Adrenal gland (tissue), 12 donors: ENCODE results near the gene CTNND2. TPM values are rescaled to one million over a fixed set of nuclear protein-coding genes. Genes with fewer than 3 reads are reported as not detected.

Experiments used
- DNase-seq, 7 donors: peaks; one replicate each; pipeline ENCODE4 v3.0.0-alpha.2; 2019 to 2020
- H3K27ac ChIP-seq, 5 donors: fragments of 200-600 bp; sonication (generic) in 4 of 5; 1 replicate in 3 of 5; 2 replicates in 2 of 5; pipeline versions ENCODE4 v1.5.1 to v1.8.0; 2016 to 2020; ENCODE audit warnings: mild to moderate bottlenecking in 1 of 5
- H3K27me3 ChIP-seq: fragments of 200-600 bp; 2 replicates; pipeline ENCODE4 v1.8.0; 2021
- H3K36me3 ChIP-seq, 2 donors: fragments of 200-600 bp; replicated peaks in 1 of 2; 1 replicate in 1 of 2; 2 replicates in 1 of 2; pipeline versions ENCODE4 v1.5.1 to v1.8.0; 2018 to 2022
- H3K4me1 ChIP-seq, 2 donors: fragments of 200-600 bp; replicated peaks in 1 of 2; 1 replicate in 1 of 2; 2 replicates in 1 of 2; pipeline versions ENCODE4 v1.5.1 to v1.8.0; 2018 to 2021
- H3K4me3 ChIP-seq, 4 donors: fragments of 200-600 bp; sonication (generic) in 3 of 4; one replicate each; pipeline ENCODE4 v1.5.1; 2016 to 2018
- H3K9me3 ChIP-seq, 3 donors: fragments of 200-600 bp; sonication (generic) in 1 of 3; replicated peaks in 1 of 3; 1 replicate in 2 of 3; 2 replicates in 1 of 3; pipeline versions ENCODE4 v1.5.1 to v1.8.0; 2016 to 2021
- POLR2A ChIP-seq, 2 donors: fragments of 450-650 bp; IDR thresholded peaks; one replicate each; pipeline ENCODE4 v1.6.1; 2017; ENCODE audit warnings: antibody characterized with exemption in 2 of 2, mild to moderate bottlenecking in 2 of 2, moderate library complexity in 1 of 2
- WGBS, 4 donors: extraction: QIAGEN DNeasy Blood & Tissue Kit in 2 of 4; methylation state at CpG; one replicate each; pipeline versions ENCODE4 v1.1.5 to v1.1.7; 2013 to 2017; 5-methylcytosine and 5-hydroxymethylcytosine counted together
- intact Hi-C, 2 donors: fragments of 100-400 bp; cut with DNase I; formaldehyde crosslinking; loops; one replicate each; pipeline versions ENCODE4 v1.14.1 to v1.15.0; 2022 to 2023
- polyA plus RNA-seq, 3 donors: library from polyadenylated mRNA; stranded (reverse); fragments of 200-250 nt in 2 of 3; fragments of 350-450 nt in 1 of 3; fragmentation: Illumina TruSeq in 1 of 3; extraction: RNeasy Lipid Tissue Mini Kit (QIAGEN cat#74804) in 1 of 3; gene quantifications; one replicate each; pipeline ENCODE4 v1.2.3, GENCODE V29; 2013 to 2014
- total RNA-seq, 9 donors: library from RNA; depleted of rRNA in 4 of 9; stranded (reverse); fragments of >200 nt in 4 of 9; fragments of 120-200 nt in 1 of 9; fragmentation: NEBNext Ultra II Directional in 1 of 9; extraction: Animal tissue kit (Norgen Biotek cat#: 25700) in 1 of 9; gene quantifications; one replicate each; pipeline versions ENCODE4 v1.1.0 to v1.2.4, GENCODE V29; 2013 to 2023
- TF ChIP-seq, protein P1 (sequence below), 6 experiments: fragments of 450-650 bp in 4 of 6; fragments of 200-600 bp in 2 of 6; sonication (generic) in 1 of 6; IDR thresholded peaks; 1 replicate in 5 of 6; 2 replicates in 1 of 6; pipeline versions ENCODE4 v1.5.1 to v1.8.0; 2016 to 2021; ENCODE audit warnings: antibody characterized with exemption in 6 of 6, mild to moderate bottlenecking in 2 of 6, moderate library complexity in 1 of 6
- donor health status: healthy with polysubstance abuse.
- donor health status: Bipolar disorder and iron deficiency.
- donor health status: DM: yes; HTN: yes; CAD: no.
- donor health status: DM: no; HTN: no; CAD: no.
- donor health status: DM: no; HTN: no; CAD: no.
- donor health status: DM: yes; HTN: yes; CAD: no.

Gene CTNND2
- total and polyA plus RNA-seq, 12 donors = 0.34 to 4.2 (median 1.1) TPM; not detected in 1

DNA sequence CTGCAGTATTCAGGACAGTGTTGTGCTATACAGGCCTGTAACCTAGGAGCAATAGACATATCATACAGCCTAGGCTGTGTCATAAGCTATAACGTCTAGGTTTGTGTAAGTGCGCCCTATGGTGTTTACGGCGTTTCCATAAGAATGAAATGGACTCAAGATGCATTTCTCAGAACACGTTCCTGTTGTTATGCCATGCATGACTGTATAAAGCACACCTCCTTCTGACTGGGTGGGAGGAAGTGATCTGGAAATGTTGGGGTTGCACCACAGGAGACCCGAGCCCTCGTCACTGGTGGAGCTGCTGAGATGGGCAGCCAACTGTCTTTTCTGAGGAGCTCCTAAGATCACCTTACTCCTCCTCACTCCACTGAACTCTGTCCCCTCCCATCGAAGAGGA lies 751.9 kb downstream of the CTNND2 start:
- DNase-seq = no peak
- no peaks in the 10 kb centered on the region for H3K27me3 ChIP-seq
- H3K27ac ChIP-seq = no peak overlapping the region
- WGBS, 4 donors = 86 to 90% (median 87%) methylated on average over 6 to 8 of the region's 8 CpGs
- H3K4me3 ChIP-seq = no peak overlapping the region
- TF ChIP-seq, protein P1, sequence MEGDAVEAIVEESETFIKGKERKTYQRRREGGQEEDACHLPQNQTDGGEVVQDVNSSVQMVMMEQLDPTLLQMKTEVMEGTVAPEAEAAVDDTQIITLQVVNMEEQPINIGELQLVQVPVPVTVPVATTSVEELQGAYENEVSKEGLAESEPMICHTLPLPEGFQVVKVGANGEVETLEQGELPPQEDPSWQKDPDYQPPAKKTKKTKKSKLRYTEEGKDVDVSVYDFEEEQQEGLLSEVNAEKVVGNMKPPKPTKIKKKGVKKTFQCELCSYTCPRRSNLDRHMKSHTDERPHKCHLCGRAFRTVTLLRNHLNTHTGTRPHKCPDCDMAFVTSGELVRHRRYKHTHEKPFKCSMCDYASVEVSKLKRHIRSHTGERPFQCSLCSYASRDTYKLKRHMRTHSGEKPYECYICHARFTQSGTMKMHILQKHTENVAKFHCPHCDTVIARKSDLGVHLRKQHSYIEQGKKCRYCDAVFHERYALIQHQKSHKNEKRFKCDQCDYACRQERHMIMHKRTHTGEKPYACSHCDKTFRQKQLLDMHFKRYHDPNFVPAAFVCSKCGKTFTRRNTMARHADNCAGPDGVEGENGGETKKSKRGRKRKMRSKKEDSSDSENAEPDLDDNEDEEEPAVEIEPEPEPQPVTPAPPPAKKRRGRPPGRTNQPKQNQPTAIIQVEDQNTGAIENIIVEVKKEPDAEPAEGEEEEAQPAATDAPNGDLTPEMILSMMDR (IDR thresholded peaks at IDR 0.05) = no peak
- no peak for TF ChIP-seq POLR2A (IDR thresholded peaks at IDR 0.05)
- H3K36me3 ChIP-seq = no peaks in the 10 kb centered on the region
- no peaks in the 10 kb centered on the region for H3K4me1 ChIP-seq
- intact Hi-C loops = no loop called here
- no peaks in the 10 kb centered on the region for H3K9me3 ChIP-seq

DNA sequence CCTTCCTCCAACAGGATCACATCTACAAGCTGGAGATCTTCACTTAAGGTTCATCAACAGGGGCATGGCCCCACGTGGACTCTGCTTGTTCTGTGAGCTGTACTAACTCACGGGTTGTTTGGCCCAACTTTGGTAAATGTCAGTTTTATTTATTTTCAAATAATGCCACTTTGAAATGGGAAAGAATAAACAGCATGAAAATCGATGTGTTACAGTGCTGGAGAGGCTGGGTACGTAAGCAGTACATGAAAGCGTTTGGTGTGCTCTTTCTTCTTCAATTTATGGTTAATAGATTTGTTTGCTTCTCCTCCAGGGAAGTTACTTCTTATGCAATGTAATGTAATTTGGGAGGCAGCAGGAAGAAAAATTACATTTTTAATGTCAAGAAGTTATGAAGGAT lies 753.3 kb downstream of the CTNND2 start:
- DNase-seq = no peak
- TF ChIP-seq POLR2A (IDR thresholded peaks at IDR 0.05) = no peak
- TF ChIP-seq, protein P1 (IDR thresholded peaks at IDR 0.05) = no peak
- Histone ChIP-seq H3K4me3 (no peak overlapping the region), H3K9me3 (no peaks in the 10 kb centered on the region), H3K4me1 (no peaks in the 10 kb centered on the region), H3K27me3 (no peaks in the 10 kb centered on the region), H3K27ac (no peak overlapping the region), H3K36me3 (no peaks in the 10 kb centered on the region)
- intact Hi-C loops = no loop called here
- WGBS, 4 donors = 66 to 85% (median 77%) methylated on average over 5 of the region's 5 CpGs

DNA sequence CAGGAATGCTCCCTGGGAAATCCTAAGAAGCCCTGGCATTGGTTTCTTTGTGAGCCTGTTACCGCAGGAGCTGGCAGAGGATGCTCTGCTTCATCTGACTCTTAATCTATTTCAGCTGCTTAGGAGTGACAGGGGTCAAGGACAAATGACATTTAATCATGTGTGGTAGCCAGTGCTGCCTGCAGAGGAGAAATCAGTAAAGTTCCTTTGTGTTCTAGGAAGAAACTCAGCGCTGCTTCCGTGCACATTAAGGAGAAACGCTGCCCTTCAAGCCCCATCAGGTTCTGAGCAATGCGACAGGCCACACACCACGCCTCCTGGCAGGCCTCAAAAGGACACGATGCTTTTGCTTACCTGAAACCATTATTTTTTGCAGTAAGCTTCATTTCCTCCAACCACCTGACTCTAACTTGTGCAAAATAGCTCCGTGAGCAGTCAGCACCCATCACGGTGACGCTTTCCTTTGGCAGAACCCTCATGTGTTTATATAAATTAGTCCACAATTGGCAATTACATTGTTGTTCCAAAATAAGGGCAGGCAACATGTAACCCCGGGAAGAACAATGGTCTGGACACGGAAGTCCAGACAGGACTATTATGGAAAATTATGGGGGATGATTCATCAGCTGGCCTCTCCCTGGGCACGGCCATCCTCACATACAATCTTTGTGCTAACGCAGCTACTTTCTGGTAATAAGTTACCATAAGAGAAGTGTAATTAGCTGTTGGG lies 755.3 kb downstream of the CTNND2 start:
- 71 to 75% (median 73%) methylated on average over 14 of the region's 14 CpGs for WGBS, 4 donors
- Histone ChIP-seq H3K9me3 (no peaks in the 10 kb centered on the region), H3K36me3 (no peaks in the 10 kb centered on the region), H3K27ac (no peak overlapping the region), H3K4me3 (no peak overlapping the region), H3K4me1 (no peaks in the 10 kb centered on the region), H3K27me3 (no peaks in the 10 kb centered on the region)
- TF ChIP-seq POLR2A (IDR thresholded peaks at IDR 0.05) = no peak
- TF ChIP-seq, protein P1 (IDR thresholded peaks at IDR 0.05) = no peak
- no peak for DNase-seq
- intact Hi-C loops = no loop called here

DNA sequence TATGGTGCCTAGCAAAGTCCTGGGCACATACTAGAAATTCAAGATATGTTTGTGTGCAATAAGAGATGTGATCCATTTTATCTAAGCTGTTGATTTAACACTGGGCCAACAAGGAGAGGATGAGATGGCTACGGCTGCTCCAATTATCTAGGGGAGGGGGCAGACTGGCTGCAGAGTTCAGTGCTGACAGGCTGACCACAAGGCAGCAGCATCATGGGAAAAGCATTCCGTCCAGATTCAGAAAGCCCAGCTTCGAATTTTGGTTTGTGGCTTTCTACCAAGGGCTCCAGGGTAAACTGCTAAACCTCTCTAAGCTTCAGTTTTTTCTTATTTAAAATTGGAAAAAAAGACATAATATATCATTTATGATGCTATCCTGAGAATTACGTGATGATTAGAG lies 758.1 kb downstream of the CTNND2 start:
- H3K9me3 ChIP-seq = no peaks in the 10 kb centered on the region
- 57 to 72% (median 70%) methylated on average over 4 of the region's 4 CpGs for WGBS, 4 donors
- no peak overlapping the region for H3K4me3 ChIP-seq
- no peaks in the 10 kb centered on the region for H3K36me3 ChIP-seq
- TF ChIP-seq, protein P1 (IDR thresholded peaks at IDR 0.05) = no peak
- no peak for TF ChIP-seq POLR2A (IDR thresholded peaks at IDR 0.05)
- intact Hi-C loops = no loop called here
- DNase-seq = no peak
- no peaks in the 10 kb centered on the region for H3K4me1 ChIP-seq
- no peaks in the 10 kb centered on the region for H3K27me3 ChIP-seq
- H3K27ac ChIP-seq = no peak overlapping the region
